Natural killer cell treated with Interleukin-12 subunit alpha and Interleukin-12 subunit beta and Interleukin-15 and Interleukin-18, amount 100 ng/mL, for 72 hours (primary cell): Measurements from ENCODE around the gene IL17REL. TPM values are rescaled to one million over a fixed set of nuclear protein-coding genes. Genes with fewer than 3 reads are reported as not detected.

ENCODE experiments used
- ATAC-seq, 2 donors: fragments of 150-1000 bp; cut with Tn5 transposase in 1 of 2; sonication (Bioruptor Pico), chemical (Tn5 transposase) in 1 of 2; 2 replicates each; pipeline ENCODE4 v1.10.0; 2021
- DNase-seq: peaks from one replicate; pipeline ENCODE4 v3.0.0; 2022; ENCODE audit warnings: low spot score
- H3K27ac Mint-ChIP-seq, 2 donors: 1 replicate in 1 of 2; 2 replicates in 1 of 2; pipeline ENCODE4 v1.8.0; 2022; ENCODE audit warnings: mixed read lengths in 2 of 2, mild to moderate bottlenecking in 1 of 2, moderate library complexity in 1 of 2
- H3K27me3 Mint-ChIP-seq, 2 donors: 1 replicate in 1 of 2; 2 replicates in 1 of 2; pipeline ENCODE4 v1.8.0; 2022; ENCODE audit warnings: mixed read lengths in 2 of 2
- H3K36me3 Mint-ChIP-seq: one replicate; pipeline ENCODE4 v1.8.0; 2022; ENCODE audit warnings: mixed read lengths
- H3K4me1 Mint-ChIP-seq, 2 donors: 1 replicate in 1 of 2; 2 replicates in 1 of 2; pipeline ENCODE4 v1.8.0; 2022; ENCODE audit warnings: low read depth in 2 of 2, mixed read lengths in 2 of 2, mild to moderate bottlenecking in 1 of 2
- H3K4me3 Mint-ChIP-seq: one replicate; pipeline ENCODE4 v1.8.0; 2022; ENCODE audit warnings: mixed read lengths
- H3K9me3 Mint-ChIP-seq: 2 replicates; pipeline ENCODE4 v1.8.0; 2022; ENCODE audit warnings: mixed read lengths
- total RNA-seq, 2 donors: library from RNA; stranded (reverse); gene quantifications; one replicate each; pipeline ENCODE4 v1.2.3, GENCODE V29; 2022

IL17REL gene
- total RNA-seq, 2 donors from 2014 or later = not detected

GRCh38 chr22:49970528-49971231 lies 41.9 kb downstream of the IL17REL start:
- no peaks in the 10 kb centered on the region for H3K27me3 Mint-ChIP-seq
- peak overlapping the region; percentile 77 to 79 for H3K27ac Mint-ChIP-seq
- peak overlapping the region; percentile 69 for H3K4me3 Mint-ChIP-seq
- H3K4me1 Mint-ChIP-seq = peaks cover 15 to 18% of the 10 kb centered on the region in 2 donors
- ATAC-seq (peak; percentile 96), DNase-seq (peak; percentile 97)
- H3K9me3 Mint-ChIP-seq = no peaks in the 10 kb centered on the region
- no peaks in the 10 kb centered on the region for H3K36me3 Mint-ChIP-seq

- Mint-ChIP-seq H3K27ac (peak overlapping the region; percentile 77 to 79), H3K4me1 (peaks cover 9 to 13% of the 10 kb centered on the region in 2 donors), H3K4me3 (peak overlapping the region; percentile 69), H3K27me3 (no peaks in the 10 kb centered on the region), H3K9me3 (no peaks in the 10 kb centered on the region), H3K36me3 (no peaks in the 10 kb centered on the region)
- DNase-seq = no peak
- ATAC-seq = no peak
These were observed 42.6 kb downstream of the IL17REL start for GRCh38 chr22:49969751-49970527.

- peaks cover 9 to 13% of the 10 kb centered on the region in 2 donors for H3K4me1 Mint-ChIP-seq
- H3K36me3 Mint-ChIP-seq = no peaks in the 10 kb centered on the region
- H3K27me3 Mint-ChIP-seq = no peaks in the 10 kb centered on the region
- H3K9me3 Mint-ChIP-seq = no peaks in the 10 kb centered on the region
- no peak overlapping the region for H3K27ac Mint-ChIP-seq
- H3K4me3 Mint-ChIP-seq = no peak overlapping the region
- no peak for DNase-seq
- no peak for ATAC-seq
These were observed 43.5 kb downstream of the IL17REL start for GRCh38 chr22:49968831-49969661.

GRCh38 chr22:49968313-49968830 lies 44.2 kb downstream of the IL17REL start:
- Mint-ChIP-seq H3K27ac (no peak overlapping the region), H3K4me1 (peaks cover 15 to 19% of the 10 kb centered on the region in 2 donors), H3K36me3 (no peaks in the 10 kb centered on the region), H3K9me3 (no peaks in the 10 kb centered on the region), H3K27me3 (no peaks in the 10 kb centered on the region), H3K4me3 (no peak overlapping the region)
- peak; percentile 55 for DNase-seq
- ATAC-seq = no peak

GRCh38 chr22:49967706-49968208 lies 44.8 kb downstream of the IL17REL start:
- no peak overlapping the region for H3K4me3 Mint-ChIP-seq
- no peaks in the 10 kb centered on the region for H3K27me3 Mint-ChIP-seq
- no peak overlapping the region for H3K27ac Mint-ChIP-seq
- ATAC-seq (no peak), DNase-seq (no peak)
- no peaks in the 10 kb centered on the region for H3K36me3 Mint-ChIP-seq
- no peaks in the 10 kb centered on the region for H3K9me3 Mint-ChIP-seq
- H3K4me1 Mint-ChIP-seq = peaks cover 15 to 21% of the 10 kb centered on the region in 2 donors

- no peak for ATAC-seq
- Mint-ChIP-seq H3K27ac (no peak overlapping the region), H3K27me3 (no peaks in the 10 kb centered on the region), H3K9me3 (no peaks in the 10 kb centered on the region), H3K36me3 (no peaks in the 10 kb centered on the region), H3K4me1 (peaks cover 15 to 21% of the 10 kb centered on the region in 2 donors), H3K4me3 (no peak overlapping the region)
- no peak for DNase-seq
These were observed 45.5 kb downstream of the IL17REL start for GRCh38 chr22:49966774-49967705.

GRCh38 chr22:49966041-49966773 lies 46.4 kb downstream of the IL17REL start:
- Mint-ChIP-seq H3K4me3 (no peak overlapping the region), H3K4me1 (peaks cover 19 to 25% of the 10 kb centered on the region in 2 donors), H3K36me3 (no peaks in the 10 kb centered on the region), H3K27ac (no peak overlapping the region), H3K27me3 (no peaks in the 10 kb centered on the region), H3K9me3 (no peaks in the 10 kb centered on the region)
- DNase-seq (peak; percentile 56), ATAC-seq (no peak)

- H3K27ac Mint-ChIP-seq = no peak overlapping the region
- H3K4me3 Mint-ChIP-seq = no peak overlapping the region
- H3K36me3 Mint-ChIP-seq = no peaks in the 10 kb centered on the region
- no peaks in the 10 kb centered on the region for H3K9me3 Mint-ChIP-seq
- H3K27me3 Mint-ChIP-seq = no peaks in the 10 kb centered on the region
- H3K4me1 Mint-ChIP-seq = peaks cover 11 to 18% of the 10 kb centered on the region in 2 donors
- peak; percentile 56 for DNase-seq
- ATAC-seq = no peak
These were observed 47.2 kb downstream of the IL17REL start for GRCh38 chr22:49965091-49966040.

GRCh38 chr22:49964136-49965090 lies 48.2 kb downstream of the IL17REL start:
- Mint-ChIP-seq H3K4me3 (no peak overlapping the region), H3K36me3 (no peaks in the 10 kb centered on the region), H3K9me3 (no peaks in the 10 kb centered on the region), H3K4me1 (peaks cover 9 to 18% of the 10 kb centered on the region in 2 donors), H3K27me3 (no peaks in the 10 kb centered on the region), H3K27ac (peak overlapping the region; percentile 47 to 72)
- DNase-seq = peak; percentile 48
- ATAC-seq = no peak

- DNase-seq (peak; percentile 45), ATAC-seq (no peak)
- H3K4me1 Mint-ChIP-seq = peaks cover 9 to 21% of the 10 kb centered on the region in 2 donors
- no peaks in the 10 kb centered on the region for H3K36me3 Mint-ChIP-seq
- no peaks in the 10 kb centered on the region for H3K27me3 Mint-ChIP-seq
- no peaks in the 10 kb centered on the region for H3K9me3 Mint-ChIP-seq
- peak overlapping the region; percentile 47 to 72 for H3K27ac Mint-ChIP-seq
- H3K4me3 Mint-ChIP-seq = peak overlapping the region; percentile 93
These were observed 48.9 kb downstream of the IL17REL start for GRCh38 chr22:49963647-49964026.
